GM12878 (cell line): ENCODE results near the gene DCAF7. TPM values are rescaled to one million over a fixed set of nuclear protein-coding genes. Genes with fewer than 3 reads are reported as not detected.

Source experiments
- ATAC-seq: fragments of 200-7000 bp; cut with Tn5 transposase; 3 replicates; pipeline ENCODE4 v1.9.1; 2020; ENCODE audit warnings: mild to moderate bottlenecking, moderate library complexity
- BruUV-seq: library from RNA; stranded (reverse); fragments of 400-500 nt; replicated peaks from 2 replicates; lab custom pipeline; 2021; lab: Mats Ljungman, UMichigan
- CTCF ChIA-PET: fragments of 300-600 bp; sonication (Branson Sonifier 250); formaldehyde crosslinking; extraction: SDS; loops from one replicate; lab custom pipeline; 2021; ENCODE audit warnings: inconsistent platforms; lab: Yijun Ruan, JAX
- POLR2A ChIA-PET: fragments of 350-600 bp; formaldehyde crosslinking; extraction: SDS; loops from one replicate; lab custom pipeline; 2021; ENCODE audit warnings: inconsistent platforms; lab: Charles Lee
- RAD21 ChIA-PET: fragments of 300-600 bp; sonication (Branson Sonifier 250); formaldehyde crosslinking; loops from one replicate; lab custom pipeline; 2023; ENCODE audit warnings: antibody characterized with exemption; ENCODE audit not compliant: unreplicated experiment; lab: Charles Lee
- SMC1A ChIA-PET: fragments of 300-600 bp; sonication (Branson Sonifier 250); formaldehyde crosslinking; loops from one replicate; lab custom pipeline; 2023; ENCODE audit not compliant: unreplicated experiment, uncharacterized antibody; lab: Charles Lee
- DNase-seq: peaks from one replicate; pipeline ENCODE4 v3.0.0-alpha.2; 2011; ENCODE audit warnings: low read depth, low spot score
- FAIRE-seq: peaks from 3 replicates; lab custom pipeline; 2011; peaks lifted over from hg19 to GRCh38; lab: Jason Lieb, UNC
- H2AFZ ChIP-seq: 2 replicates; pipeline ENCODE4 v1.6.0; 2011; ENCODE audit warnings: low read depth, low read length, control low read depth; ENCODE audit not compliant: control insufficient read depth
- H3K27ac ChIP-seq: 2 replicates; pipeline ENCODE4 v1.5.1; 2011; ENCODE audit warnings: control low read depth; ENCODE audit not compliant: control insufficient read depth, insufficient read depth
- H3K27me3 ChIP-seq, 2 experiments: replicated peaks in 1 of 2; 2 replicates each; pipeline versions ENCODE4 v1.6.0 to v1.6.1; 2011; ENCODE audit warnings: low read length in 1 of 2; ENCODE audit not compliant: control insufficient read depth in 2 of 2, insufficient read depth in 2 of 2
- H3K36me3 ChIP-seq, 2 experiments: 2 replicates each; pipeline ENCODE4 v1.5.1; 2011; ENCODE audit warnings: low read length in 1 of 2; ENCODE audit not compliant: control insufficient read depth in 2 of 2, insufficient read depth in 2 of 2
- H3K4me1 ChIP-seq: 2 replicates; pipeline ENCODE4 v1.6.1; 2011; ENCODE audit warnings: mild to moderate bottlenecking, low read length, moderate library complexity, mixed read lengths; ENCODE audit not compliant: control insufficient read depth, insufficient read depth
- H3K4me2 ChIP-seq: 2 replicates; pipeline ENCODE4 v1.6.0; 2011; ENCODE audit warnings: control low read depth; ENCODE audit not compliant: control insufficient read depth, insufficient read depth
- H3K4me3 ChIP-seq: fragments of 200-600 bp; sonication (generic); 2 replicates; pipeline ENCODE4 v1.5.1; 2016
- H3K79me2 ChIP-seq: 2 replicates; pipeline ENCODE4 v1.6.0; 2011; ENCODE audit warnings: low read length; ENCODE audit not compliant: control insufficient read depth, insufficient read depth
- H3K9ac ChIP-seq: 2 replicates; pipeline ENCODE4 v1.8.0; 2011; ENCODE audit warnings: low read length, control low read depth, mixed read lengths; ENCODE audit not compliant: control insufficient read depth, insufficient read depth
- H3K9me3 ChIP-seq: replicated peaks from 3 replicates; pipeline ENCODE4 v1.5.1; 2011; ENCODE audit warnings: mild to moderate bottlenecking, low read length; ENCODE audit not compliant: control insufficient read depth, insufficient read depth
- H4K20me1 ChIP-seq: 2 replicates; pipeline ENCODE4 v1.6.0; 2011; ENCODE audit not compliant: control insufficient read depth, insufficient read depth
- DPF2 ChIP-seq: fragments of 450-650 bp; IDR thresholded peaks from 2 replicates; pipeline ENCODE4 v1.6.1; 2017; ENCODE audit warnings: mild to moderate bottlenecking
- EGR1 ChIP-seq, 2 experiments: IDR thresholded peaks; 1 replicate in 1 of 2; 2 replicates in 1 of 2; pipeline ENCODE4 v1.6.1; 2011 to 2012; ENCODE audit warnings: low read depth in 2 of 2, low read length in 2 of 2, borderline replicate concordance in 1 of 2, mild to moderate bottlenecking in 1 of 2, moderate library complexity in 1 of 2
- FOS ChIP-seq: IDR thresholded peaks from 3 replicates; pipeline ENCODE4 v1.6.1; 2011; ENCODE audit warnings: borderline replicate concordance; ENCODE audit not compliant: insufficient read length; ENCODE audit errors: extremely low read depth
- GABPA ChIP-seq: IDR thresholded peaks from 2 replicates; pipeline ENCODE4 v1.6.1; 2014; ENCODE audit warnings: antibody characterized with exemption, low read depth, mild to moderate bottlenecking, inconsistent platforms
- JUND ChIP-seq: IDR thresholded peaks from 2 replicates; pipeline ENCODE4 v1.6.1; 2012; ENCODE audit warnings: low read depth, mild to moderate bottlenecking, low read length, improper control_type of control experiment, moderate library complexity
- LARP7 ChIP-seq: fragments of 450-650 bp; IDR thresholded peaks from 2 replicates; pipeline ENCODE4 v1.6.1; 2017; ENCODE audit warnings: mild to moderate bottlenecking
- NRF1 ChIP-seq: conservative IDR thresholded peaks from 2 replicates; pipeline ENCODE4 v1.6.1; 2011; ENCODE audit warnings: mild to moderate bottlenecking, low read depth, low read length, improper control_type of control experiment
- PAX8 ChIP-seq: fragments of 450-650 bp; IDR thresholded peaks from 2 replicates; pipeline ENCODE4 v1.6.1; 2017; ENCODE audit warnings: mild to moderate bottlenecking, moderate library complexity
- SREBF2 ChIP-seq: IDR thresholded peaks from 2 replicates; pipeline ENCODE4 v1.6.1; 2012; ENCODE audit warnings: mild to moderate bottlenecking, low read length
- ZNF622 ChIP-seq: fragments of 450-650 bp; IDR thresholded peaks from 2 replicates; pipeline ENCODE4 v1.6.1; 2017; ENCODE audit warnings: mild to moderate bottlenecking, inconsistent platforms
- WGBS: methylation state at CpG from one replicate; pipeline ENCODE4 v1.1.6; 2016; ENCODE audit warnings: low lambda C conversion rate; ENCODE audit not compliant: insufficient replicate concordance, insufficient coverage; ENCODE audit errors: missing lambda C conversion rate; 5-methylcytosine and 5-hydroxymethylcytosine counted together
- in situ Hi-C: fragments of 300-500 bp; cut with MboI; formaldehyde crosslinking; loops from 9 replicates; pipeline ENCODE4 v1.14.3; 2018; ENCODE audit warnings: mixed read lengths
- intact Hi-C: fragments of 100-400 bp; cut with micrococcal nuclease; formaldehyde crosslinking; loops from one replicate; pipeline ENCODE4 v1.14.2; 2022; ENCODE audit not compliant: unreplicated experiment
- polyA plus RNA-seq, 11 experiments: library from polyadenylated mRNA; depleted of rRNA in 4 of 11; unstranded in 6 of 11; stranded (reverse) in 5 of 11; fragments of >200 nt; fragmentation: Nextera tagmentation in 4 of 11; fragmentation: Illumina TruSeq in 1 of 11; extraction: Ambion mirVana in 4 of 11; extraction: Trizol in 1 of 11; gene quantifications; 1 replicate in 1 of 11; 2 replicates in 10 of 11; pipeline versions ENCODE4 v1.2.1 to v1.2.3, GENCODE V29; 2011 to 2016; ENCODE audit warnings: inconsistent platforms in 2 of 11, missing spikeins in 2 of 11, low read depth in 1 of 11
- total RNA-seq, 4 experiments: library from RNA; depleted of rRNA in 3 of 4; stranded (reverse); fragments of >200 nt in 3 of 4; fragmentation: Illumina TruSeq in 1 of 4; extraction: Trizol in 1 of 4; gene quantifications; 2 replicates each; pipeline versions ENCODE4 v1.2.1 to v1.2.3, GENCODE V29; 2013 to 2021
- TF ChIP-seq, protein P1 (sequence below): IDR thresholded peaks from 2 replicates; pipeline ENCODE4 v1.6.1; 2011; ENCODE audit warnings: borderline replicate concordance, low read depth, mild to moderate bottlenecking, moderate library complexity, low read length; ENCODE audit not compliant: insufficient read depth, poor library complexity, severe bottlenecking

DCAF7 gene
- total and polyA plus RNA-seq, 10 of the 15 experiments (the other 5 are each of a cell fraction or from before 2014, with no cell fraction given) = 27.0 to 103 (median 54.5) TPM

DNA sequence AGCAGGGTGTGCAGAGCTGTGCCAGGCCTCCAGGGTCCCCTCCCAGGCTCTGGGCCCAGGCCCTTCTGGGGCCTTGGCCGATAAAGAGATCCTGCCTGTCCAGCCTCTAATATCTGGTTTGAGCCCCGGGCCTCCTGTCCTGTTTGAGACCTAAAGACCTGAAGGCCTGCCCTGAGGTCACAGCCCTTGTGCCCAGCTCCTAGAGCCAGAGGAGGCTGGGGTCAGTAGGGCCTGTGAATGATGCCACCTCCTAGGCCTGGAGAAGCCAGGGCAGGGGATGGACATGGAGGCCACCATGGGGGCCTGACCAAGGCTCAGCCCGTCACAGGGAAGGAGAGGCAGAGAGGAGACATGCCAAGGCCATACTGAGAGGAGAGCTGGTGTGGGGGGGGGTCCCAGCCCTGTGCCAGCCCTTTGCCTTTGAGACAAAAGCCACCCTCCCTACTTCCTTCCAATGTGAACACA, 19.7 kb upstream of the DCAF7 start (continued):
- TF ChIP-seq NRF1 (no peak), LARP7 (no peak), GABPA (no peak), FOS (no peak), DPF2 (no peak), ZNF622 (no peak), EGR1 (IDR thresholded peaks at IDR 0.05; ENCODE audit: borderline replicate concordance in 1 of 2, low read depth in 2 of 2, low read length in 2 of 2) (no peak)
- TF ChIP-seq, protein P1, sequence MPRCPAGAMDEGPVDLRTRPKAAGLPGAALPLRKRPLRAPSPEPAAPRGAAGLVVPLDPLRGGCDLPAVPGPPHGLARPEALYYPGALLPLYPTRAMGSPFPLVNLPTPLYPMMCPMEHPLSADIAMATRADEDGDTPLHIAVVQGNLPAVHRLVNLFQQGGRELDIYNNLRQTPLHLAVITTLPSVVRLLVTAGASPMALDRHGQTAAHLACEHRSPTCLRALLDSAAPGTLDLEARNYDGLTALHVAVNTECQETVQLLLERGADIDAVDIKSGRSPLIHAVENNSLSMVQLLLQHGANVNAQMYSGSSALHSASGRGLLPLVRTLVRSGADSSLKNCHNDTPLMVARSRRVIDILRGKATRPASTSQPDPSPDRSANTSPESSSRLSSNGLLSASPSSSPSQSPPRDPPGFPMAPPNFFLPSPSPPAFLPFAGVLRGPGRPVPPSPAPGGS = no peak
- TF ChIP-seq, all 136 proteins: peak for 0

DNA sequence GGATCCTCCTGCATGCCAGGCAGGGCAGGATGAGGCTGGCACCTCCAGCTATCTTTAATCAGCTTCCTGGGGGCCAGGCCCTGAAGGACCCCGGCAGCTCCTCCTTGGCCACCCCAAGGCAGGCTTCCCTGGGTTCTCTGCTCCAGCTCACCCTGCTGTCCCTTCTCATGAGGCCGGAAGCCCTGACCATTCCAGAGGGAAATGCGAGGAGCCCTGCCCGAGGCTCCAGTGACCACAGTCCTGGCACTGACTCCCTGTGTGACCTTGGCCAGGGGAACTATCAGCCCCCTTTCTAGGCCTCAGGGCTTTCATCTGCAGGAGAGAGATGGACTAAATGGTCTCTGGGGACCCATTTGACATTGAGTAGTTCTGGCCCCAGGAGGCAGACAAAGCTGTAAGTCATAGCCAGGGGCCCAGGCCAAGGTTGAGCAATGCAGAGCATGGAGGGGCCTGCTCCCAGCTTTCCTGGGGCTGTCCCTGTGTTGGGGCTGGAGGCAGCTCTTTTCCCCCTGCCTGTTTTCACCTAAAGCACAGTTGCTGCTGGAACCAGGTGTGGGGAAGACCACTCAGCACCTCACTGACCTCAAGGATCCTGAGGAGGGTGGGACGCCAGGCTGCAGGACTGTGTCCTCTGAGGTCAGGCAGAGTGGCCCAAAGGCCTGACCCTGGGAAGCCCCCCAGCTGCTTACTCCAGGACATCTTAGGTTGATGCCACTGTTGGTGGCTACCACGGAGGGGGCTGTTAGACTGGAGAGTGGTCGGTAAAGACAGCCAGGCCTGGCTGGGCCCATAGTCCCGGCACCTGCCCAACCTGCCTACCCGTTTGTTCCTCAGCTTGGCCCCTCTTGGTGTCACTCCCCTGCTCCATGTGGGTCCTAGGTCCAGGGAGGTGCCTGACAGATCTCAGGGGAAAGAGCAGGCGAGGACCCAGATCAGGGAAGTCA, 19.0 kb upstream of the DCAF7 start:
- POLR2A ChIA-PET = no interaction called here
- DNase-seq = no peak
- Histone ChIP-seq H3K9ac (no peak overlapping the region), H3K27ac (no peak overlapping the region), H3K79me2 (no peaks in the 10 kb centered on the region), H3K4me1 (no peaks in the 10 kb centered on the region), H4K20me1 (no peaks in the 10 kb centered on the region), H3K36me3 (no peaks in the 10 kb centered on the region), H3K4me3 (no peak overlapping the region), H3K9me3 (no peaks in the 10 kb centered on the region), H2AFZ (no peak overlapping the region), H3K27me3 (no peaks in the 10 kb centered on the region), H3K4me2 (no peak overlapping the region)
- no peak for TF ChIP-seq SREBF2
- no peak for TF ChIP-seq JUND
- TF ChIP-seq PAX8 = no peak
- CTCF ChIA-PET = interaction anchor here (0.8 kb wide), 1 partner anchor 26 kb away, joined by 3 read pairs; no protein-coding TSS in a partner anchor
- no peak for ATAC-seq
- SMC1A ChIA-PET = no interaction called here
- intact Hi-C loops = no loop called here
- FAIRE-seq = no peak
- in situ Hi-C loops = no loop called here
- RAD21 ChIA-PET = no interaction called here
- no TSS peak for BruUV-seq
- WGBS = 32% methylated on average over 10 of the region's 10 CpGs
